Memory B cell (primary cell): Measurements from ENCODE around the gene EEF1A2.
A peak's percentile ranks its signal among the peaks of the same experiment; 100 is the strongest.

ENCODE experiments used
- ATAC-seq: fragments of 150-1000 bp; cut with Tn5 transposase; 2 replicates; pipeline ENCODE4 v1.10.0; 2021; ENCODE audit warnings: low read depth, mild to moderate bottlenecking, moderate library complexity
- DNase-seq, 2 donors: peaks; one replicate each; pipeline ENCODE4 v3.0.0; 2022; ENCODE audit warnings: low spot score in 2 of 2
- H3K27ac Mint-ChIP-seq: one replicate; pipeline ENCODE4 v1.8.0; 2022; ENCODE audit warnings: mild to moderate bottlenecking, moderate library complexity, mixed read lengths
- H3K27me3 Mint-ChIP-seq: one replicate; pipeline ENCODE4 v1.8.0; 2022; ENCODE audit warnings: mixed read lengths
- H3K36me3 Mint-ChIP-seq: one replicate; pipeline ENCODE4 v1.8.0; 2022; ENCODE audit warnings: mild to moderate bottlenecking, mixed read lengths
- H3K4me1 Mint-ChIP-seq: one replicate; pipeline ENCODE4 v1.8.0; 2022; ENCODE audit warnings: mixed read lengths
- H3K4me3 Mint-ChIP-seq: one replicate; pipeline ENCODE4 v1.8.0; 2022; ENCODE audit warnings: mild to moderate bottlenecking, moderate library complexity, mixed read lengths
- H3K9me3 Mint-ChIP-seq: one replicate; pipeline ENCODE4 v1.8.0; 2022; ENCODE audit warnings: mixed read lengths

EEF1A2 gene

GRCh38 chr20:63498960-63499337 lies at the start of gene EEF1A2:
TSS of gene EEF1A2 (minus strand) at chr20:63499083. CDS start at chr20:63497763, 1,320 bp downstream.
- H3K36me3 Mint-ChIP-seq: no peaks in the 10 kb centered on the region
- peaks cover 2% of the 10 kb centered on the region for H3K4me1 Mint-ChIP-seq
- H3K27me3 Mint-ChIP-seq: peaks cover 6% of the 10 kb centered on the region
- H3K27ac Mint-ChIP-seq: no peak within 1 kb of the TSS
- DNase-seq: peak; percentile 49 to 65
- H3K4me3 Mint-ChIP-seq: peak within 1 kb of the TSS; percentile 73
- peak; percentile 80 for ATAC-seq
- no peaks in the 10 kb centered on the region for H3K9me3 Mint-ChIP-seq

DNA sequence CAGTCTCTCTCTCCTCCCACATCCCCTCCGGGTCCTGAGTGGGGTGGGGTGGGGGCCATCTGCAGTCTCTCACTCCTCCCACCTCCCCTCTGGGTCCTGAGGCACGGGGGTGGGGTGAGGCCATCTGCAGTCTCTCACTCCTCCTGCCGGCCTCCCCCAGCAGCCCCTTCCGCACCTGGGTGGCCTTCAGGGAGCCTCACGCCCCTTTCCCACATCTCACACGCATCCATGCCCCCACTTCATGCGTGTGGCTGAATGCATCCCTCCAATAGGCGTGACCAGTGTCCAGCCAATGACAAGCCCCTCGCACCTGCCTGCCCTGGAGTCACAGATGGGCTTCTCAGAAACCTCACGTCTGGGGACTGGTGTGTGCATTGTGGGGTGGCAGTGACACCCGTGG lies 49.7 kb upstream of the EEF1A2 start:
- peaks cover 44% of the 10 kb centered on the region for H3K4me1 Mint-ChIP-seq

GRCh38 chr20:63547725-63548480 lies 49.0 kb upstream of the EEF1A2 start, which contains the start of gene SRMS:
TSS of gene SRMS (minus strand) at chr20:63547749. CDS start at chr20:63547463, 286 bp downstream.
- no peak within 1 kb of the TSS for H3K4me3 Mint-ChIP-seq
- no peaks in the 10 kb centered on the region for H3K36me3 Mint-ChIP-seq
- H3K27ac Mint-ChIP-seq: no peak within 1 kb of the TSS
- peaks cover 15% of the 10 kb centered on the region for H3K27me3 Mint-ChIP-seq
- ATAC-seq: no peak
- DNase-seq: no peak
- H3K4me1 Mint-ChIP-seq: peaks cover 44% of the 10 kb centered on the region
- no peaks in the 10 kb centered on the region for H3K9me3 Mint-ChIP-seq

More for the DNA sequence above, 49.7 kb upstream of the EEF1A2 start:
- H3K27ac Mint-ChIP-seq: no peak overlapping the region
- DNase-seq (no peak), ATAC-seq (no peak)
- no peaks in the 10 kb centered on the region for H3K9me3 Mint-ChIP-seq
- no peaks in the 10 kb centered on the region for H3K36me3 Mint-ChIP-seq
- no peak overlapping the region for H3K4me3 Mint-ChIP-seq
- peaks cover 15% of the 10 kb centered on the region for H3K27me3 Mint-ChIP-seq

- H3K36me3 Mint-ChIP-seq: no peaks in the 10 kb centered on the region
- peaks cover 43% of the 10 kb centered on the region for H3K4me1 Mint-ChIP-seq
- ATAC-seq: no peak
- DNase-seq: no peak
- H3K4me3 Mint-ChIP-seq: no peak overlapping the region
- no peak overlapping the region for H3K27ac Mint-ChIP-seq
- H3K27me3 Mint-ChIP-seq: peaks cover 15% of the 10 kb centered on the region
- no peaks in the 10 kb centered on the region for H3K9me3 Mint-ChIP-seq
These were observed 48.3 kb upstream of the EEF1A2 start for GRCh38 chr20:63546956-63547724.

GRCh38 chr20:63546256-63546955 lies 47.5 kb upstream of the EEF1A2 start:
- DNase-seq (no peak), ATAC-seq (no peak)
- no peaks in the 10 kb centered on the region for H3K9me3 Mint-ChIP-seq
- H3K27me3 Mint-ChIP-seq: peaks cover 15% of the 10 kb centered on the region
- H3K4me3 Mint-ChIP-seq: no peak overlapping the region
- no peak overlapping the region for H3K27ac Mint-ChIP-seq
- H3K4me1 Mint-ChIP-seq: peaks cover 43% of the 10 kb centered on the region
- H3K36me3 Mint-ChIP-seq: no peaks in the 10 kb centered on the region

DNA sequence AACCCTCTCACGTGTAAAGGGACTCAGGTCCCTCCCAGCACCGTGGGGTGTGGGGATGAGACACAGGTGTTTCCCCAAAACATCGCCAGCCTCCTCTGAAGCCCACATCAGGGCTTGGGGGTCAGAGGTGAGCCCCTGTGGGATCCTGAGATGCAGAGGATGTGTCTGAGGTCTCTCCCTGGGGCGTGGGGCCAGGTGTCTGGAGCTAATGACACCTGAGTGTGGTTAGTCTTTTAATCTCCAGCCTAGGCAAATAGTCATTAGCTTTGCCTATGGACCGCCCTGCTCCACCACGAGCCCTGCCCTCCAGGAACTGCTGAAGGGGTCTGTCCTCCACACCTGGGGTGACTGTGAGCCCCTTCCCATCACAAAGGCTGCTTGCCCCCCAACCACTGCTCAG lies 46.9 kb upstream of the EEF1A2 start:
- peaks cover 15% of the 10 kb centered on the region for H3K27me3 Mint-ChIP-seq
- ATAC-seq (peak; percentile 21), DNase-seq (no peak)
- peaks cover 40% of the 10 kb centered on the region for H3K4me1 Mint-ChIP-seq
- no peaks in the 10 kb centered on the region for H3K9me3 Mint-ChIP-seq
- H3K4me3 Mint-ChIP-seq: no peak overlapping the region
- no peaks in the 10 kb centered on the region for H3K36me3 Mint-ChIP-seq
- no peak overlapping the region for H3K27ac Mint-ChIP-seq

DNA sequence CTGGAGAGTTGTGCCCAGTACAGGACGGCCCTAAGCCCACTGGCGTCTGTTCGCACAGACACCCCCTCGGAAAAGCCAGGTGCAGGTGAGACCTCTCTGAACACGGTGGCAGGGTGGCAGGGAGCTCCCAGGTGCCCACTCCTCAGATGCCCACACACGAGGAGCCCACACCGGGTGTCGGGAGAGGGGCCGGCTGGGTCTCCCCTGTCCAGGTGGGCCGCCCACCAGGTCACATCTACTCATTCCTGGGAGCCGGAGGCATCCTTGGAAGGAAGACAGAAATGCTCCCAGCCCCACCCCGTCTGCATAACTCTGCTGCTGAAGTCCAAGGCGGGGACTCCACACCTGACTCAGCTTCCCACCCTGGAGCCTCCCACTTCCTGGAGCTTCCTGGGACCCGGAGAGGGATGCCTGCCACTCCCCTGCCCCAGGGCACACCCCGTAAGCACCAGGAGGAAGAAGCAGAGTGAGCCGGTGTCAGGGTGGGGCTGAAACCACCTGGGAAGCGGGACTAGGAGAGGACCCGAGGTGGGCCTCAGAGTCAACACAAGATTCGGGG lies 46.2 kb upstream of the EEF1A2 start:
- Mint-ChIP-seq H3K27ac (no peak overlapping the region), H3K27me3 (peaks cover 14% of the 10 kb centered on the region), H3K4me3 (peak overlapping the region; percentile 1), H3K36me3 (no peaks in the 10 kb centered on the region), H3K4me1 (peaks cover 38% of the 10 kb centered on the region), H3K9me3 (no peaks in the 10 kb centered on the region)
- DNase-seq: no peak
- no peak for ATAC-seq

- Mint-ChIP-seq H3K4me1 (peaks cover 33% of the 10 kb centered on the region), H3K27ac (no peak overlapping the region), H3K9me3 (no peaks in the 10 kb centered on the region), H3K36me3 (no peaks in the 10 kb centered on the region), H3K27me3 (peaks cover 9% of the 10 kb centered on the region), H3K4me3 (no peak overlapping the region)
- no peak for DNase-seq
- ATAC-seq: no peak
These were observed 45.5 kb upstream of the EEF1A2 start for GRCh38 chr20:63544241-63544957.

DNA sequence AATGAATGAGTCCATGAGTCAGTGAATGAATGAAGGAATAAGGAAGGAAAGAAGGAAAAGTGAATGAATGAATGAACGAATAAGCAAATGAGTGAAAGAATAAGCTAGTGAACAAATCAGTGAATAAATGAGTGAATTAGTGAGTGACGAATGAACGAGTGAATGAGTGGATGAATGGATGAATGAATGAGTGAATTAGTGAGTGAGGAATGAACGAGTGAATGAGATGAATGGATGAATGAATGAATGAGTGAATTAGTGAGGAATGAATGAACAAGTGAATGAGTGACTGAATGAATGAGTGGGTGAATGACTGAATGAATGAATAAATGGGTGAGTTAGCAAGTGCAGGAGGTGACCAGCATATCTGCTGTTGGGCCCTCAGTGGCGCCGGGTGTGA lies 44.9 kb upstream of the EEF1A2 start:
- H3K27ac Mint-ChIP-seq: no peak overlapping the region

GRCh38 chr20:63543131-63543530 lies 44.2 kb upstream of the EEF1A2 start:
- no peak for DNase-seq
- H3K27ac Mint-ChIP-seq: peak overlapping the region; percentile 92
- H3K4me1 Mint-ChIP-seq: peaks cover 28% of the 10 kb centered on the region
- peak overlapping the region; percentile 84 for H3K4me3 Mint-ChIP-seq
- ATAC-seq: peak; percentile 4
- peaks cover 5% of the 10 kb centered on the region for H3K27me3 Mint-ChIP-seq
- no peaks in the 10 kb centered on the region for H3K9me3 Mint-ChIP-seq
- no peaks in the 10 kb centered on the region for H3K36me3 Mint-ChIP-seq

More for the DNA sequence above, 44.9 kb upstream of the EEF1A2 start:
- Mint-ChIP-seq H3K4me3 (peak overlapping the region; percentile 27), H3K9me3 (no peaks in the 10 kb centered on the region), H3K27me3 (peaks cover 7% of the 10 kb centered on the region), H3K4me1 (peaks cover 30% of the 10 kb centered on the region), H3K36me3 (no peaks in the 10 kb centered on the region)
- DNase-seq (no peak), ATAC-seq (no peak)

DNA sequence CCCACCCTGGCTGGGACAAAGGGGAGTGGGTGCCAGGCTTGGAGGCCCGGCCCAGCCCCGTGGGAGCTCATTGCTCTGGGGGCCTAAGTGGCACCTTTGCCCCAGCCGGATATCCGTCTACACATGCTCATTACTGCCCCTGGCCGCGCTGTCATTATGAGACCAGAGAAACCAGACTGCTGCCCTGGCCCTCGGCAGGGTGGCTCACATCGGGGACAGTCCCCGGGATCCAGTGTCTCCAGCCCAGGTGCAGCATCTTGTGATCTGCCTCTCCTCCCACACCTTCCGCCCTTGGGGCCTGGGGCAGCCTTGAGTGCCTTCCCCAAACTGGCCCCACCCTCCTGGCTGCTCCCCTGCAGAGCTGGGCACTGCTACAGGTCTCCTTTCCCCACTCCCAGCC lies 43.8 kb upstream of the EEF1A2 start:
- no peaks in the 10 kb centered on the region for H3K9me3 Mint-ChIP-seq
- peak overlapping the region; percentile 84 for H3K4me3 Mint-ChIP-seq
- H3K36me3 Mint-ChIP-seq: no peaks in the 10 kb centered on the region

DNA sequence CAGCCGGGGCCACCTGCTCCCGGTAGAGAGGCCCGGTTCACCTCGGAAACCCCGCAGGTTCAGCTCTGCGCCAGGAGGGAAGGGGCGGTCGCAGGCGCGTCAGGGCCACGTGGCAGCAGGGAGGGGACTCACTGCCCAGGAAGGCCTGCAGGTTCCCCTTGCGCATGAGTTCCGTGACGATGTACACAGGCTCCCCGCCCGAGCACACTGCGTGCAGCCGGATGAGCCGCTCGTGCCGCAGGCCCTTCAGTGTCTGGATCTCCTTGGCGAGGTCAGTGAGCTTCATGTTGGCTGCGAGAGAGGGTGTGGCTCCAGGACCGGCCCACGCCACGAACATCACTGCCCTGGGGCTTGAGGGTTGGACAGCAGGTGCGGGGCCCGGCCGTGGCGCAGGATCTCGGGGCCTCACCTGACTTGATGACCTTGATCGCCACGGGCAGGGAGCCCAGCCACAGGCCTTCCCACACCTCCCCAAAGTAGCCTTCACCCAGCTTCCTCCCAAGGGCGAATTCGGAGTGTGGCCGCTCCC lies 43.2 kb upstream of the EEF1A2 start:
- peaks cover 29% of the 10 kb centered on the region for H3K4me1 Mint-ChIP-seq
- no peaks in the 10 kb centered on the region for H3K9me3 Mint-ChIP-seq
- H3K27ac Mint-ChIP-seq: peak overlapping the region; percentile 92
- DNase-seq (peak in 1 of 2 donors; percentile 42), ATAC-seq (peak; percentile 22)
- H3K4me3 Mint-ChIP-seq: peak overlapping the region; percentile 84
- H3K36me3 Mint-ChIP-seq: no peaks in the 10 kb centered on the region
- H3K27me3 Mint-ChIP-seq: peaks cover 5% of the 10 kb centered on the region

More for the DNA sequence above, 43.8 kb upstream of the EEF1A2 start:
- H3K27ac Mint-ChIP-seq: peak overlapping the region; percentile 92
- ATAC-seq (peak; percentile 61), DNase-seq (peak in 1 of 2 donors; percentile 66)
- H3K27me3 Mint-ChIP-seq: peaks cover 5% of the 10 kb centered on the region
- peaks cover 28% of the 10 kb centered on the region for H3K4me1 Mint-ChIP-seq

GRCh38 chr20:63541371-63541770 lies 42.5 kb upstream of the EEF1A2 start:
- ATAC-seq (no peak), DNase-seq (no peak)
- Mint-ChIP-seq H3K4me3 (no peak overlapping the region), H3K27me3 (peaks cover 5% of the 10 kb centered on the region), H3K36me3 (no peaks in the 10 kb centered on the region), H3K4me1 (peaks cover 28% of the 10 kb centered on the region), H3K27ac (no peak overlapping the region), H3K9me3 (no peaks in the 10 kb centered on the region)
